K562 (cell line): ENCODE measurements around the gene PTPN1. TPM values are rescaled to one million over a fixed set of nuclear protein-coding genes. Genes with fewer than 3 reads are reported as not detected.

Experiments used
- ATAC-seq: fragments of 200-7000 bp; cut with Tn5 transposase; 3 replicates; pipeline ENCODE4 v1.9.1; 2020; ENCODE audit warnings: moderate library complexity
- BruUV-seq: library from RNA; stranded (reverse); fragments of 400-500 nt; replicated peaks from 2 replicates; lab custom pipeline; 2021; lab: Mats Ljungman, UMichigan
- CTCF ChIA-PET: fragments of 300-600 bp; formaldehyde crosslinking; extraction: SDS; loops from one replicate; lab custom pipeline; 2021; ENCODE audit warnings: low intra/inter-chr PET ratio; lab: Yijun Ruan, JAX
- POLR2A ChIA-PET: fragments of 300-600, 350-650 bp; sonication (Branson Sonifier 250); formaldehyde crosslinking; extraction: SDS; loops from one replicate; lab custom pipeline; 2021; ENCODE audit warnings: antibody characterized with exemption, inconsistent platforms; lab: Yijun Ruan, JAX
- DNase-seq, 4 experiments: peaks; one replicate each; pipeline versions ENCODE4 v3.0.0 to v3.0.0-alpha.2; 2011 to 2018; ENCODE audit warnings: low spot score in 3 of 4, mixed read lengths in 3 of 4; ENCODE audit errors: extremely low read depth in 1 of 4
- FAIRE-seq: peaks from 2 replicates; lab custom pipeline; 2011; peaks lifted over from hg19 to GRCh38; lab: Jason Lieb, UNC
- H2AFZ ChIP-seq: 2 replicates; pipeline ENCODE4 v1.6.0; 2011; ENCODE audit warnings: low read depth, low read length, control low read depth, inconsistent platforms
- H3K27ac ChIP-seq: fragments of 200-600 bp; 3 replicates; pipeline ENCODE4 v1.8.0; 2011; ENCODE audit warnings: low read depth, mild to moderate bottlenecking, control low read depth, inconsistent platforms, low read length, moderate library complexity, mixed read lengths; ENCODE audit errors: extremely low read depth
- H3K27me3 ChIP-seq, 2 experiments: fragments of 300-600 bp in 1 of 2; 2 replicates in 1 of 2; 3 replicates in 1 of 2; pipeline versions ENCODE4 v1.6.0 to v1.8.0; 2011; ENCODE audit warnings: inconsistent platforms in 2 of 2, low read length in 2 of 2, mild to moderate bottlenecking in 1 of 2, mixed read lengths in 1 of 2, moderate library complexity in 1 of 2; ENCODE audit not compliant: control insufficient read depth in 2 of 2, insufficient read depth in 2 of 2
- H3K36me3 ChIP-seq: fragments of 300-600 bp; 3 replicates; pipeline ENCODE4 v1.8.0; 2011; ENCODE audit warnings: mild to moderate bottlenecking, low read length, inconsistent platforms; ENCODE audit not compliant: control insufficient read depth, insufficient read depth
- H3K4me1 ChIP-seq, 2 experiments: fragments of 200-600 bp in 1 of 2; replicated peaks in 1 of 2; 2 replicates in 1 of 2; 3 replicates in 1 of 2; pipeline versions ENCODE4 v1.5.1 to v1.8.0; 2011; ENCODE audit warnings: inconsistent platforms in 2 of 2, low read length in 2 of 2, mild to moderate bottlenecking in 1 of 2, mixed read lengths in 1 of 2, moderate library complexity in 1 of 2; ENCODE audit not compliant: control insufficient read depth in 2 of 2, insufficient read depth in 2 of 2
- H3K4me2 ChIP-seq: 2 replicates; pipeline ENCODE4 v1.6.1; 2011; ENCODE audit warnings: low read length, control low read depth, inconsistent platforms, mixed read lengths; ENCODE audit not compliant: insufficient read depth
- H3K4me3 ChIP-seq: fragments of 200-600 bp; sonication (generic), shearing (Covaris generic); 2 replicates; pipeline ENCODE4 v1.5.1; 2016; ENCODE audit warnings: control low read depth, inconsistent platforms
- H3K79me2 ChIP-seq: fragments of 200-600 bp; 3 replicates; pipeline ENCODE4 v1.8.0; 2011; ENCODE audit warnings: low read length, inconsistent platforms; ENCODE audit not compliant: control insufficient read depth, insufficient read depth
- H3K9ac ChIP-seq, 2 experiments: 2 replicates each; pipeline versions ENCODE4 v1.6.0 to v1.6.1; 2011; ENCODE audit warnings: low read depth in 2 of 2, low read length in 2 of 2, control low read depth in 1 of 2, inconsistent platforms in 1 of 2, mild to moderate bottlenecking in 1 of 2, mixed read lengths in 1 of 2; ENCODE audit not compliant: insufficient read depth in 1 of 2
- H3K9me1 ChIP-seq: one replicate; pipeline ENCODE4 v1.6.0; 2011; ENCODE audit warnings: inconsistent platforms, mild to moderate bottlenecking, low read length, moderate library complexity; ENCODE audit not compliant: control insufficient read depth, insufficient read depth
- H3K9me3 ChIP-seq: replicated peaks from 2 replicates; pipeline ENCODE4 v1.5.1; 2011; ENCODE audit warnings: low read depth, low read length, inconsistent platforms; ENCODE audit not compliant: control insufficient read depth, insufficient read depth
- H4K20me1 ChIP-seq: replicated peaks from 2 replicates; pipeline ENCODE4 v1.6.1; 2011; ENCODE audit warnings: low read length, inconsistent platforms, mixed read lengths; ENCODE audit not compliant: control insufficient read depth, insufficient read depth
- ARID3A ChIP-seq: IDR thresholded peaks from 2 replicates; pipeline ENCODE4 v1.6.1; 2012; ENCODE audit warnings: low read depth, low read length, improper control_type of control experiment, borderline replicate concordance
- EGR1 ChIP-seq: fragments of 450-650 bp; conservative IDR thresholded peaks from 2 replicates; pipeline ENCODE4 v1.6.1; 2017; ENCODE audit warnings: mild to moderate bottlenecking
- TEAD1 ChIP-seq, 2 experiments: fragments of 450-650 bp in 1 of 2; sonication (generic) in 1 of 2; formaldehyde crosslinking; IDR thresholded peaks; 2 replicates each; pipeline versions ENCODE4 v1.4.0 to v1.8.0; 2020 to 2022; ENCODE audit warnings: mild to moderate bottlenecking in 2 of 2, missing genetic modification reagents in 1 of 2
- ZBTB40 ChIP-seq, 2 experiments: fragments of 450-650 bp in 1 of 2; sonication (generic) in 1 of 2; formaldehyde crosslinking in 1 of 2; IDR thresholded peaks; 2 replicates each; pipeline versions ENCODE4 v1.7.1 to v1.9.0; 2016 to 2022; ENCODE audit warnings: inconsistent platforms in 1 of 2, mild to moderate bottlenecking in 1 of 2, missing genetic modification reagents in 1 of 2
- ZNF518B ChIP-seq: fragments of 250-450 bp; sonication (Bioruptor Pico); IDR thresholded peaks from 2 replicates; pipeline ENCODE4 v1.5.0; 2021; ENCODE audit warnings: mild to moderate bottlenecking, moderate library complexity
- WGBS: fragments of 100-300 bp; shearing (Covaris generic); methylation state at CpG from one replicate; pipeline ENCODE4 v1.1.6; 2016; ENCODE audit warnings: low coverage, mixed read lengths; ENCODE audit not compliant: insufficient coverage; ENCODE audit errors: missing lambda C conversion rate; 5-methylcytosine and 5-hydroxymethylcytosine counted together
- in situ Hi-C: fragments of 300-500 bp; cut with MboI; formaldehyde crosslinking; loops from 4 replicates; pipeline ENCODE4 v1.15.0; 2018; ENCODE audit warnings: inconsistent platforms, mixed read lengths
- intact Hi-C: fragments of 100-400 bp; cut with micrococcal nuclease; formaldehyde crosslinking; loops from 2 replicates; pipeline ENCODE4 v1.14.2; 2022
- polyA plus RNA-seq, 8 experiments: library from polyadenylated mRNA; depleted of rRNA in 4 of 8; stranded (reverse) in 5 of 8; unstranded in 3 of 8; fragments of >200 nt; fragmentation: Nextera tagmentation in 2 of 8; fragmentation: Illumina TruSeq in 1 of 8; extraction: Ambion mirVana in 2 of 8; extraction: Trizol in 1 of 8; gene quantifications; 2 replicates each; pipeline versions ENCODE4 v1.2.1 to v1.2.3, GENCODE V29; 2011 to 2014; ENCODE audit warnings: inconsistent platforms in 1 of 8, missing spikeins in 1 of 8
- total RNA-seq, 7 experiments: library from RNA; depleted of rRNA in 6 of 7; stranded (reverse); fragments of >200 nt in 6 of 7; fragmentation: Illumina TruSeq in 2 of 7; extraction: Trizol in 2 of 7; gene quantifications; 2 replicates each; pipeline versions ENCODE4 v1.2.1 to v1.2.3, GENCODE V29; 2011 to 2021; ENCODE audit warnings: low replicate concordance in 1 of 7

Gene PTPN1
- total and polyA plus RNA-seq, 9 of the 15 experiments (the other 6 are each of a cell fraction or from before 2014, with no cell fraction given), result 11.0 to 85.3 (median 54.0) TPM

GRCh38 chr20:50563133-50563944, 53.2 kb downstream of the PTPN1 start:
- ChIA-PET CTCF (no interaction called here), POLR2A (interaction anchor here (2.5 kb wide), 1 partner anchor 10 kb away, joined by 6 read pairs; no protein-coding TSS in a partner anchor)
- H3K79me2 ChIP-seq, result peaks cover 39% of the 10 kb centered on the region
- in situ Hi-C loops, result no loop called here
- no peaks in the 10 kb centered on the region for H3K9me3 ChIP-seq
- H3K9me1 ChIP-seq, result no peaks in the 10 kb centered on the region
- FAIRE-seq (no peak), DNase-seq (no peak), ATAC-seq (no peak)
- H3K27ac ChIP-seq, result no peak overlapping the region
- H3K27me3 ChIP-seq, result no peaks in the 10 kb centered on the region
- 88% methylated on average over 3 of the region's 3 CpGs for WGBS
- H3K9ac ChIP-seq, result no peak overlapping the region
- H3K4me1 ChIP-seq, result peaks cover 0 to 5% of the 10 kb centered on the region in 2 experiments; a peak in 4 of 5 replicates
- no TSS peak for BruUV-seq
- no peak overlapping the region for H3K4me3 ChIP-seq
- peaks cover 76% of the 10 kb centered on the region for H3K36me3 ChIP-seq
- no peaks in the 10 kb centered on the region; the same call in 1 of the 2 replicates for H4K20me1 ChIP-seq
- H3K4me2 ChIP-seq, result no peak overlapping the region
- intact Hi-C loops, result no loop called here
- no peak overlapping the region for H2AFZ ChIP-seq
- TF ChIP-seq EGR1, result no peak
- no peak for TF ChIP-seq TEAD1 (CRISPR knock-in tag; IDR thresholded peaks at IDR 0.05)
- TF ChIP-seq ZBTB40 (IDR thresholded peaks at IDR 0.05), result no peak
- TF ChIP-seq ZBTB40 (CRISPR knock-in tag; IDR thresholded peaks at IDR 0.05), result no peak
- TF ChIP-seq ZNF518B (CRISPR knock-in tag), result no peak
- TF ChIP-seq ARID3A, result no peak
